ACC112 (cell line): ENCODE data around the gene TNS2.

Experiments
- H2AFZ ChIP-seq: fragments of 200-600 bp; sonication (generic); one replicate; pipeline ENCODE4 v1.6.0; 2017; ENCODE audit warnings: antibody characterized with exemption, low read length; ENCODE audit not compliant: unreplicated experiment
- H3K27ac ChIP-seq: fragments of 200-600 bp; sonication (generic); 2 replicates; pipeline ENCODE4 v1.5.1; 2014; ENCODE audit warnings: low read depth, mild to moderate bottlenecking, antibody characterized with exemption, low read length, moderate library complexity
- H3K27me3 ChIP-seq: fragments of 200-600 bp; sonication (generic); 2 replicates; pipeline ENCODE4 v1.6.1; 2014; ENCODE audit warnings: mild to moderate bottlenecking, antibody characterized with exemption, low read length, moderate library complexity, mixed read lengths; ENCODE audit not compliant: insufficient read depth
- H3K36me3 ChIP-seq: fragments of 200-600 bp; sonication (generic); 2 replicates; pipeline ENCODE4 v1.6.1; 2016; ENCODE audit warnings: mild to moderate bottlenecking, antibody characterized with exemption, low read length, moderate library complexity, mixed read lengths; ENCODE audit not compliant: insufficient read depth
- H3K4me1 ChIP-seq: fragments of 200-600 bp; sonication (generic); one replicate; pipeline ENCODE4 v1.6.1; 2016; ENCODE audit warnings: low read length, mixed read lengths; ENCODE audit not compliant: insufficient read depth, unreplicated experiment, control insufficient read depth
- H3K4me3 ChIP-seq: fragments of 200-600 bp; sonication (generic); 2 replicates; pipeline ENCODE4 v1.5.1; 2014; ENCODE audit warnings: mild to moderate bottlenecking, low read depth, low read length
- H3K79me2 ChIP-seq: fragments of 200-600 bp; sonication (generic); one replicate; pipeline ENCODE4 v1.6.0; 2016; ENCODE audit warnings: low read length; ENCODE audit not compliant: control insufficient read depth, unreplicated experiment, insufficient read depth

TNS2 gene

DNA sequence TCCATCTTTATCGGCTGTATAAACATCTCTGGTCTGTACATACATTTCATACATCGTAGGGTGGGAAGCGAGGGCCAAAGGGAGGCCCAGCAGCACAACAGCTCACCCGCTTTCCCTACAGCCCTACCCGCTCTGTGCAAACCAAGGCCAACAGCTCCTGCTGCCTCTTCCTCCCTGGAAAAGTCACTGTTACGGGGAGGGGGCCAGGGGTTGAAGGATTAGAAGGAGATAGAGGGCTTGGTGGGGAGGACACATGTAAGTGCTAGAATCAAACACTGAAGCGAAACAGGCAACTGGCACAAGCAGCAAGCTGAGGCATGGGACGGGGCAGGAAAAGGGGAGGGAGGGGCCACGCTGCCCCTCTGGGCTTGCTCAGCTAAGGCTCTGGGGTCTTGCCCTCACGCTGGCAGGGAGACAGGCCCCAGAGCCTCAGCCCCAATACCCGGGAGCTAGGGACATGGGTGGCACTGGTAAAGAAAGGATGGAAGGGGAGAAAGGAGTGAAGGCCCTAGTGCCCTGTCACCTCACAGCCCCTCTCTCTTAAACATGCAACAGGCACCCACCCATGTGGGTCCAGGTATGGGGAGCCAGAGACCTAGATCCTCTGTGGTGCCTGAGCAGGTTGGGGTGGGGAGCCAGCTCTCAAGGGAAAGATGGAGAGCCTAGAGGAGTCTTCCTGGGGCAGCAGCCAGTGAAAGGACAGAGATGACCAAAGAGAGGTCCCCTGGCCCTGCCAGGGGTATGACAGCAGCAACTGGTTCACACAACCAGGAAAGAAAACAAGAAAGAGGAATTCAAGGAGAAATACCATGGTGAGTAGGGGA, 15.0 kb downstream of the TNS2 start:
- Histone ChIP-seq H3K4me1 (peaks cover 70% of the 10 kb centered on the region), H3K4me3 (no peak overlapping the region), H3K27ac (peak overlapping the region; percentile 78), H3K36me3 (peaks cover 18% of the 10 kb centered on the region; the same call in 1 of the 2 replicates), H2AFZ (no peak overlapping the region), H3K79me2 (no peaks in the 10 kb centered on the region), H3K27me3 (no peaks in the 10 kb centered on the region)

DNA sequence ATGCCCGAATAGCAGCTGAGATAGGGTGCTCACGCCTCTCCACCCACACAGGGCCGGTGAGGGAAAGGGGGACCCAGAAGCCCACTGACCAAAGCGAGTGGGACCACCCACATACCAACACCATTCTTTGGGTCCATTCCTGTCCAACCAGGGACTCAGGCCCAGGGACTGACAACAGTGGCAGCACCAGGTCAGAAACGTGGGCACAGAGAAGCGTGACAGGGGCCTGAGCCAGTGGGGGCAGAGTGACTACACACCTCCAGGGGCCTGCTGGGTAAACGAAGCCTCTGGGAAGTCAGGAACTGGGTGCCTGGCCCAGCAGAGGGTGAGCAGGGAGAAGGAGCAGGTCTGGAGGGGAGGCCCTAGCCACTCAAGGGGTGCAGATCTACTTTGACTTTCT, 15.6 kb downstream of the TNS2 start:
- peak overlapping the region; percentile 78 for H3K27ac ChIP-seq
- no peaks in the 10 kb centered on the region for H3K79me2 ChIP-seq
- H3K36me3 ChIP-seq: peaks cover 18% of the 10 kb centered on the region; the same call in 1 of the 2 replicates

GRCh38 chr12:53065975-53066931, 16.4 kb downstream of the TNS2 start:
- Histone ChIP-seq H3K27me3 (no peaks in the 10 kb centered on the region), H2AFZ (no peak overlapping the region), H3K36me3 (peaks cover 12% of the 10 kb centered on the region; the same call in 1 of the 2 replicates), H3K4me1 (peaks cover 81% of the 10 kb centered on the region), H3K79me2 (no peaks in the 10 kb centered on the region), H3K4me3 (peak overlapping the region; percentile 3; the same call in 1 of the 2 replicates), H3K27ac (peak overlapping the region; percentile 35)

More for the DNA sequence above, 15.6 kb downstream of the TNS2 start:
- H3K4me1 ChIP-seq: peaks cover 75% of the 10 kb centered on the region
- no peaks in the 10 kb centered on the region for H3K27me3 ChIP-seq
- no peak overlapping the region for H2AFZ ChIP-seq
- H3K4me3 ChIP-seq: no peak overlapping the region

DNA sequence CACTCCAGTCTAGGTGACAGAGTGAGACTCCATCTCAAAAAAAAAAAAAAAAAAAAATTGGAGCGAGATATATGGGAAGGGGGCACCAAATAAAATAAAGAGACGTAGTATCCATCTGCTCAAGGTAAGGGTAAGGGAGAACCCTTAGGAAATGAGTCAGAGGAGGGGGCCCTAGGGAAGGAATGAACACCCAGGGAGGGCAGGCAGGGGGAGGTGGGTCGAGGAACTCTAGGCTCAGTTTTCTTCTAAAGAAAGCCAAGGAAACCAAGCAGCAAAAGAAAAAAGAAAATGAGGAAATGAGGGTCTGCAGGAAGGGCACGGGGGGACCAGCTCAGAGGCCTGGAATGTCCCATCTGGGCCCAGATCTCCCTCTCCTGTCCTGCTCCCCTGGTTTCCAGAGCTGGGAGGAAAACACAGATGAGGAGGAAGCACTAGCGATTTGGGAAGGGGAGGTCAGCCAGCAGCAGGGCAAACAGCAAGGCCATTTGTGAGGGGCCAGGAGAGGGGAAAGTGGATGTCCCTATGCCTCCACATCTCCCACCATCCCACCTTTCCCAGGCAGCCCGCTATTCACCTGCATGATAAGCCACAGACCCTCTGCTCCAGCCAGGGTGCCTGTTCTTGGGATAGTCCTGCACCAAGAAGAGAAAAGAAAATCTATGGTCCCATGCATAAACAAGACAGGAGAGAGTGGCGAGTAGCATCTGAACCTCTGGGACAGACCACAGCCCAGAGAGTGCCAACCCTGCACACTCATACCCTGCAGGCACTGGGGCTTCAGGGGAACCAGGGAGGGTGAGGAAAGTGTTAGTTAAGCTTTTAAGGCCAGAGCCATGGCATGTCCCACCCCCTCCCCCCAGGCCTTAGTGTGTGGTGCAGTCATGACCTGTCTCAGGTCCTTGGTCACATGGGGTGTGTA, 17.5 kb downstream of the TNS2 start:
- H3K4me1 ChIP-seq: peaks cover 85% of the 10 kb centered on the region
- H3K27me3 ChIP-seq: no peaks in the 10 kb centered on the region
- H3K27ac ChIP-seq: 0 out of 2 replicates have a peak overlapping the region, but pooled peaks have one; percentile 13
- H3K36me3 ChIP-seq: peaks cover 5% of the 10 kb centered on the region; the same call in 1 of the 2 replicates
- no peak overlapping the region for H3K4me3 ChIP-seq
- H2AFZ ChIP-seq: no peak overlapping the region
- no peaks in the 10 kb centered on the region for H3K79me2 ChIP-seq

- no peak overlapping the region for H3K4me3 ChIP-seq
- no peaks in the 10 kb centered on the region for H3K79me2 ChIP-seq
- H3K36me3 ChIP-seq: peaks cover 3% of the 10 kb centered on the region; the same call in 1 of the 2 replicates
- H3K4me1 ChIP-seq: peaks cover 80% of the 10 kb centered on the region
- no peak overlapping the region for H2AFZ ChIP-seq
- H3K27me3 ChIP-seq: no peaks in the 10 kb centered on the region
- peak overlapping the region; percentile 14; the same call in 1 of the 2 replicates for H3K27ac ChIP-seq
Measured at GRCh38 chr12:53067993-53068770, 18.3 kb downstream of the TNS2 start.

DNA sequence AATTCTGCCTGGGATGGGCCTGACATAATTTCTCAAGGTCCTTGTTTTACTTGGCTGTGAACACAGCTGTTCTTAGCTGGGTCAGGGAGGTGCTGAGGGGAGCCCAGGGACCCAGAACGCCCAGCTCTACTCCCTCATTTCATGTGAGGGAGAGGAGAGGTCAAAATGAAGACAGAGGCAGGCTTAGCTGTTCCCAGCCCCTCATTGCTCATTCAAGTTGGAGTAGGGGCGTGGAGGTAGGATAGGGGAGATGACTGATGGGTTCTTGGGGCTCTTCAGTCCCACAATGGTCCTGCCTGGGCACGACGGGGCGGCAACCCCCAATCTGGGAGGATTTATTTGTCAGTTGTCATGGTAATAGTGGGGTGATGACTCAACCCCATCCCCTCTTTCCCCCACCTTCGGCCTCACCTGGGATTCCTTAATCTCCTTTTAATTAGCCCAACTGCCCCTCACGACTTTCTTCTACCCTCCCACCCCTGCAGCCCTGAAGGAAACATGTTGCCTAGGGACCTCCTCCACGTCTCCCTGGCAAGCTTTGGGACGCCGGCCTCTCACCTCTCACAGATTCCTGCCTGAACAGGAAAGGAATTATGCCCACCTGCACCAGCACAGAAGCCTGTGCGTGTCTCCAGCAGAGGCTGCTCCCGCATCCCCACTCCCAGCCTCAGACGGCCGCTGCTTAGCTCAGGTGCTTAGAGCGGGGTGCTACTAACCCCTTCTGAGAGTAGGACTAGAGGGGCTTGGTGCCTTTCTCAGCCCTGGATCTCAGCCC, 19.1 kb downstream of the TNS2 start:
- peaks cover 73% of the 10 kb centered on the region for H3K4me1 ChIP-seq
- no peak overlapping the region for H2AFZ ChIP-seq

DNA sequence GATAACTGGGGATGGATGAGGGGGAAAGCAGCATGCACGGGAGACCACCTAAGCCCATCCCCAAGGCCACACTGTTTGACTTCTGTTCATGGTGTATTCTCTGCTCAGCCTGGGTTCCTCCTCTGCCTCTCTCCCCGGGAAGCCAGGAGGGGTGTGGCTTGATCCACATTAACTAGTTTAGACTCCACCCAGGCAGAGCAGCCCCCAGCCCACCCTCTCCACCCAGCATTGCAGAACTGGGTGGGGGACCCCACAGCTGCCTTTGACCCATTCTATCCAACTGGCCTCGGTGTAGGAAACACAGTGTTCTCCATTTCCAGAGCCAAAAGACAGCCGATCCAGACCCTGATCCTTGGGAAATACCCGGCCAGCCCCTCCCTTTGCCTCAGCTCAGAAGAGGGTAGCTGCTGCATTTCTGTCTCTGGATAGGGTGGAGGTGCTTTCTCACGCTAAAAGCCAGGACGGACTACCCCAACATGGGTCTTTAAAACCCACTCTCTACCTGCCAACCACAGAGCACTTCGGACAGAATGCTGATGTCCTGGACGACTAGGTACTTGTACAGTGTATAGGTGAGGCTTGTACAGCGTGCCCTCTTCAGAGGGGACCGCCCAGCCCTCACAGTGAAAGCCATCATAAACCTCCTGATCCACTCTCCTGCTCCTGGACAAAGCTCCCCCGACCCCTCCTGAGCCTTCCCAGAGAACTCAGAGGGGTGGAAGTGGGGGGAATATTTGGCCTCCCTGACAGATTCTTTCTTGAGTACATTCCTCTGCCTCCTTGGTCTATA, 20.0 kb downstream of the TNS2 start:
- Histone ChIP-seq H3K27ac (no peak overlapping the region), H3K4me3 (no peak overlapping the region), H2AFZ (no peak overlapping the region), H3K27me3 (no peaks in the 10 kb centered on the region), H3K79me2 (no peaks in the 10 kb centered on the region), H3K4me1 (peaks cover 67% of the 10 kb centered on the region), H3K36me3 (0 out of 2 replicates have a peak, but pooled peaks cover 3% of the 10 kb centered on the region)

More for the DNA sequence above, 19.1 kb downstream of the TNS2 start:
- Histone ChIP-seq H3K36me3 (0 out of 2 replicates have a peak, but pooled peaks cover 3% of the 10 kb centered on the region), H3K27me3 (no peaks in the 10 kb centered on the region), H3K27ac (0 out of 2 replicates have a peak overlapping the region, but pooled peaks have one; percentile 14), H3K4me3 (no peak overlapping the region), H3K79me2 (no peaks in the 10 kb centered on the region)

DNA sequence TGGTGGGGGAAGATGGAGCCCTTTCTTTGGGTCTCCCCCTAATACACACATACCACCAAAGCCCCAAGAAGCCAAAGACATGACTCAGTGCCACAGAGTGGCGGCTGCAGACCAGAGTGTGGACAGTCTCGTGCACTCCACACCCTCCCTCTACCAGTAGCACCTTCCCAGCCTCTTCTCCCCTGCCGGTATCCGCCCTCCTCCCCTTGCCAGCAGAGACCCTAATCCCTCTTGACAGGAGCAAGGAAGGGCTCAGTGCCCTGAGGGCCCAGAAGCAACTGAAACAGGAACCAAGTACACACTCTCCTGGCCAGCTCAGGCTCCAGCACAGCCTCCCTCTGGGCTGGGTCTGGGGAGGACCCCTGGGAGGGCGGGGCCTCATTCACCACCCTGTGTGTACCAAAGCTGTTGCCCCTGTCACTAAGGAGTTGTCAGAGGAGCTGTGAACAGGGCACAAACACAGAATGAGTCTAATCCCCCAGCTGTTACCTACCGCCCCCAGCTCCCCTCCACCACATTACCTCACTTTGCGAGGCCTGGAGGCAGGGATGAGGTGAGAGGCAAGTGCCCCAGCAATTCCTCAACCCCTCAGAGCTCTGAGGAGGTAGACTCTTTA, 21.1 kb downstream of the TNS2 start:
- H3K27me3 ChIP-seq: no peaks in the 10 kb centered on the region
- peaks cover 61% of the 10 kb centered on the region for H3K4me1 ChIP-seq
- H2AFZ ChIP-seq: no peak overlapping the region
- H3K4me3 ChIP-seq: no peak overlapping the region
- H3K79me2 ChIP-seq: no peaks in the 10 kb centered on the region
- no peak overlapping the region for H3K27ac ChIP-seq
- 0 out of 2 replicates have a peak, but pooled peaks cover 3% of the 10 kb centered on the region for H3K36me3 ChIP-seq
